ENCODE measurements around the gene FAR2. TPM values are rescaled to one million over a fixed set of nuclear protein-coding genes. Genes with fewer than 3 reads are reported as not detected.

The FAR2 gene
- polyA plus RNA-seq, 3 donors = 14.8 to 38.0 (median 35.8) TPM

- no peaks in the 10 kb centered on the region for H3K27me3 Mint-ChIP-seq (ENCODE audit: low read depth in 3 of 3)
- 100% methylated on average over 1 of the region's 4 CpGs for WGBS (ENCODE audit: insufficient coverage)
- DNase-seq = no peak
- Histone ChIP-seq H3K9me3 (replicated peaks in 1 of 2; ENCODE audit: control insufficient read depth in 1 of 2, insufficient read depth in 1 of 2, low read length in 2 of 2) (peaks cover 0 to 6% of the 10 kb centered on the region in 2 donors), H3K4me1 (ENCODE audit: control insufficient read depth in 1 of 2, insufficient read depth in 2 of 2, low read length in 2 of 2) (peaks cover 7 to 12% of the 10 kb centered on the region in 2 donors), H3K27me3 (ENCODE audit: control insufficient read depth in 2 of 2, insufficient read depth in 2 of 2, low read length in 2 of 2) (no peaks in the 10 kb centered on the region), H2AFZ (ENCODE audit: insufficient read depth, low read depth, low read length, poor library complexity, severe bottlenecking) (no peak overlapping the region), H3K27ac (ENCODE audit: low read depth in 1 of 2, low read length in 2 of 2) (no peak overlapping the region), H3K4me2 (replicated peaks; ENCODE audit: extremely low read depth, low read length, poor library complexity, severe bottlenecking) (no peak overlapping the region), H3K9ac (ENCODE audit: insufficient read depth, low read length, poor library complexity, severe bottlenecking) (no peak overlapping the region), H4K20me1 (ENCODE audit: insufficient read depth, low read length) (no peaks in the 10 kb centered on the region), H3K4me3 (replicated peaks in 1 of 3; ENCODE audit: low read depth in 2 of 3, low read length in 3 of 3) (no peak overlapping the region), H3K36me3 (replicated peaks in 1 of 2; ENCODE audit: control insufficient read depth in 1 of 2, insufficient read depth in 2 of 2, low read length in 2 of 2) (no peaks in the 10 kb centered on the region), H3K79me2 (ENCODE audit: insufficient read depth, low read length) (no peaks in the 10 kb centered on the region)
- intact Hi-C loops (cut with micrococcal nuclease) = no loop called here
- H3K9me3 Mint-ChIP-seq = peaks cover 0 to 7% (median 2%) of the 10 kb centered on the region in 7 donors
- peaks cover 6 to 15% of the 10 kb centered on the region in 2 donors for H3K36me3 Mint-ChIP-seq
- H3K4me1 Mint-ChIP-seq = peaks cover 16% of the 10 kb centered on the region
- H3K4me3 Mint-ChIP-seq = no peak overlapping the region
- H3K27ac Mint-ChIP-seq = no peak overlapping the region
- TF ChIP-seq CTCF (IDR thresholded peaks at IDR 0.05) = no peak
These were observed 75.5 kb downstream of the FAR2 start for GRCh38 chr12:29224572-29224971.

- H3K9me3 ChIP-seq (replicated peaks in 1 of 2; ENCODE audit: control insufficient read depth in 1 of 2, insufficient read depth in 1 of 2, low read length in 2 of 2) = peaks cover 0 to 4% of the 10 kb centered on the region in 2 donors
- H3K36me3 Mint-ChIP-seq = peaks cover 6 to 13% of the 10 kb centered on the region in 2 donors
- H3K9me3 Mint-ChIP-seq = peaks cover 0 to 7% (median 2%) of the 10 kb centered on the region in 7 donors
- H3K27ac ChIP-seq (ENCODE audit: low read depth in 1 of 2, low read length in 2 of 2) = no peak overlapping the region
- no peak overlapping the region for H3K27ac Mint-ChIP-seq
- H3K4me3 ChIP-seq (replicated peaks in 1 of 3; ENCODE audit: low read depth in 2 of 3, low read length in 3 of 3) = no peak overlapping the region
- H3K4me3 Mint-ChIP-seq = no peak overlapping the region
- DNase-seq = no peak
- H3K27me3 Mint-ChIP-seq (ENCODE audit: low read depth in 3 of 3) = no peaks in the 10 kb centered on the region
- H4K20me1 ChIP-seq (ENCODE audit: insufficient read depth, low read length) = no peaks in the 10 kb centered on the region
- TF ChIP-seq CTCF (IDR thresholded peaks at IDR 0.05) = no peak
- H3K4me1 Mint-ChIP-seq = peaks cover 16% of the 10 kb centered on the region
- no CpG with 5 or more reads among the region's 2 CpGs for WGBS (ENCODE audit: insufficient coverage)
- intact Hi-C loops (cut with micrococcal nuclease) = no loop called here
- H2AFZ ChIP-seq (ENCODE audit: insufficient read depth, low read depth, low read length, poor library complexity, severe bottlenecking) = no peak overlapping the region
- no peaks in the 10 kb centered on the region for H3K27me3 ChIP-seq (ENCODE audit: control insufficient read depth in 2 of 2, insufficient read depth in 2 of 2, low read length in 2 of 2)
- H3K4me2 ChIP-seq (replicated peaks; ENCODE audit: extremely low read depth, low read length, poor library complexity, severe bottlenecking) = no peak overlapping the region
- no peaks in the 10 kb centered on the region for H3K36me3 ChIP-seq (replicated peaks in 1 of 2; ENCODE audit: control insufficient read depth in 1 of 2, insufficient read depth in 2 of 2, low read length in 2 of 2)
- H3K4me1 ChIP-seq (ENCODE audit: control insufficient read depth in 1 of 2, insufficient read depth in 2 of 2, low read length in 2 of 2) = peaks cover 7 to 12% of the 10 kb centered on the region in 2 donors
- no peaks in the 10 kb centered on the region for H3K79me2 ChIP-seq (ENCODE audit: insufficient read depth, low read length)
- H3K9ac ChIP-seq (ENCODE audit: insufficient read depth, low read length, poor library complexity, severe bottlenecking) = no peak overlapping the region
These were observed 76.8 kb downstream of the FAR2 start for GRCh38 chr12:29225834-29226233.

All from CD14-positive monocyte (primary cell).